Fibroblast of mammary gland (primary cell): ENCODE measurements around the gene SLC44A1.

ENCODE experiments used
- DNase-seq: peaks from one replicate; pipeline ENCODE4 v3.0.0-alpha.2; 2010; ENCODE audit warnings: low read depth
- H3K4me3 ChIP-seq: 2 replicates; pipeline ENCODE4 v1.5.1; 2011; ENCODE audit warnings: low read depth, mild to moderate bottlenecking, low read length, moderate library complexity; ENCODE audit not compliant: control insufficient read depth
- CTCF ChIP-seq: conservative IDR thresholded peaks from 2 replicates; pipeline ENCODE4 v1.5.1; 2011; ENCODE audit warnings: low read depth, low read length, inconsistent platforms; ENCODE audit not compliant: control insufficient read depth, insufficient read depth

SLC44A1 gene

GRCh38 chr9:105293408-105293807 is 49.0 kb downstream of the SLC44A1 start:
- no peak for TF ChIP-seq CTCF
- H3K4me3 ChIP-seq, result no peak overlapping the region
- DNase-seq, result no peak

- TF ChIP-seq CTCF, result no peak
- no peak overlapping the region for H3K4me3 ChIP-seq
- DNase-seq, result no peak
Observed at GRCh38 chr9:105295201-105295550, 50.7 kb downstream of the SLC44A1 start.

- H3K4me3 ChIP-seq, result no peak overlapping the region
- peak; percentile 42 for DNase-seq
- no peak for TF ChIP-seq CTCF
Observed at GRCh38 chr9:105295986-105296385, 51.5 kb downstream of the SLC44A1 start.

GRCh38 chr9:105296445-105296844 is 52.0 kb downstream of the SLC44A1 start:
- no peak overlapping the region for H3K4me3 ChIP-seq
- TF ChIP-seq CTCF, result no peak

GRCh38 chr9:105296877-105297287 is 52.4 kb downstream of the SLC44A1 start:
- DNase-seq, result peak; percentile 98
- no peak overlapping the region for H3K4me3 ChIP-seq
- TF ChIP-seq CTCF, result no peak

More at GRCh38 chr9:105296445-105296844, 52.0 kb downstream of the SLC44A1 start:
- no peak for DNase-seq

GRCh38 chr9:105297442-105298075 is 53.1 kb downstream of the SLC44A1 start:
- TF ChIP-seq CTCF, result no peak
- DNase-seq, result no peak
- H3K4me3 ChIP-seq, result no peak overlapping the region

- no peak overlapping the region for H3K4me3 ChIP-seq
- peak; percentile 99 for DNase-seq
- no peak for TF ChIP-seq CTCF
Observed at GRCh38 chr9:105299190-105299854, 54.9 kb downstream of the SLC44A1 start.
